HG03439 (cell line): ENCODE measurements around the gene L3MBTL3.

ENCODE experiments used
- ATAC-seq: cut with Tn5 transposase; IDR thresholded peaks from one replicate; pipeline ENCODE4 v1.9.1; 2021; ENCODE audit warnings: mild to moderate bottlenecking, moderate library complexity; ENCODE audit not compliant: unreplicated experiment

The L3MBTL3 gene

GRCh38 chr6:130176378-130176777, 158.0 kb downstream of the L3MBTL3 start:
- ATAC-seq = no peak

- ATAC-seq = no peak
Measured at GRCh38 chr6:130178692-130179091, 160.3 kb downstream of the L3MBTL3 start.

GRCh38 chr6:130182466-130182865, 164.1 kb downstream of the L3MBTL3 start:
- no peak for ATAC-seq

- ATAC-seq = no peak
Measured at GRCh38 chr6:130183271-130184222, 165.2 kb downstream of the L3MBTL3 start.

GRCh38 chr6:130185658-130186057, 167.3 kb downstream of the L3MBTL3 start:
- ATAC-seq = no peak

GRCh38 chr6:130187335-130188206, 169.2 kb downstream of the L3MBTL3 start:
- no peak for ATAC-seq

GRCh38 chr6:130188207-130188899, 170.0 kb downstream of the L3MBTL3 start:
- ATAC-seq = no peak

GRCh38 chr6:130189531-130190397, 171.4 kb downstream of the L3MBTL3 start:
- ATAC-seq = no peak
